GM12874 (cell line): ENCODE measurements around the gene SLC17A2.

ENCODE experiments used
- TF ChIP-seq, protein P1 (sequence below): IDR thresholded peaks from 2 replicates; pipeline ENCODE4 v1.5.1; 2011; ENCODE audit warnings: low read depth, mild to moderate bottlenecking, control low read depth, low read length, moderate library complexity; ENCODE audit not compliant: insufficient read depth

The SLC17A2 gene

DNA sequence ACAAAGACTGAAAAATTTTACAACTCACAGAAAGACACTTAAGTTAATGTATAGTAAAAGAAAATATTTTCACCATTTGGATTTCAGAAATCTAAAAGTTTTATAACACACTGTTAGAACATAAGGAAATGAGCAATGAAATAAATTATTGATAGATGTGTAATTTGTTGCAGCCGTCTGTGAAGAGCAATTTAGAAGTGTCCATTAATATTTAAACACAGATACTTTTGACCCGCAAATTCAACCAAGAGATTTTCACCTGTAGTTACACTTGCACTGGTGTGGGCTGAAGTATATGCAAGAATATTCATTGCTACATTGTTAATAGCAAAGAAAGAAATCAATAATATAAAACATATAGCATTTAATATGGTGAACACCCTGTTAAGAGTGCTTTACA is 41.9 kb downstream of the SLC17A2 start:
- TF ChIP-seq, protein P1, sequence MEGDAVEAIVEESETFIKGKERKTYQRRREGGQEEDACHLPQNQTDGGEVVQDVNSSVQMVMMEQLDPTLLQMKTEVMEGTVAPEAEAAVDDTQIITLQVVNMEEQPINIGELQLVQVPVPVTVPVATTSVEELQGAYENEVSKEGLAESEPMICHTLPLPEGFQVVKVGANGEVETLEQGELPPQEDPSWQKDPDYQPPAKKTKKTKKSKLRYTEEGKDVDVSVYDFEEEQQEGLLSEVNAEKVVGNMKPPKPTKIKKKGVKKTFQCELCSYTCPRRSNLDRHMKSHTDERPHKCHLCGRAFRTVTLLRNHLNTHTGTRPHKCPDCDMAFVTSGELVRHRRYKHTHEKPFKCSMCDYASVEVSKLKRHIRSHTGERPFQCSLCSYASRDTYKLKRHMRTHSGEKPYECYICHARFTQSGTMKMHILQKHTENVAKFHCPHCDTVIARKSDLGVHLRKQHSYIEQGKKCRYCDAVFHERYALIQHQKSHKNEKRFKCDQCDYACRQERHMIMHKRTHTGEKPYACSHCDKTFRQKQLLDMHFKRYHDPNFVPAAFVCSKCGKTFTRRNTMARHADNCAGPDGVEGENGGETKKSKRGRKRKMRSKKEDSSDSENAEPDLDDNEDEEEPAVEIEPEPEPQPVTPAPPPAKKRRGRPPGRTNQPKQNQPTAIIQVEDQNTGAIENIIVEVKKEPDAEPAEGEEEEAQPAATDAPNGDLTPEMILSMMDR: no peak

DNA sequence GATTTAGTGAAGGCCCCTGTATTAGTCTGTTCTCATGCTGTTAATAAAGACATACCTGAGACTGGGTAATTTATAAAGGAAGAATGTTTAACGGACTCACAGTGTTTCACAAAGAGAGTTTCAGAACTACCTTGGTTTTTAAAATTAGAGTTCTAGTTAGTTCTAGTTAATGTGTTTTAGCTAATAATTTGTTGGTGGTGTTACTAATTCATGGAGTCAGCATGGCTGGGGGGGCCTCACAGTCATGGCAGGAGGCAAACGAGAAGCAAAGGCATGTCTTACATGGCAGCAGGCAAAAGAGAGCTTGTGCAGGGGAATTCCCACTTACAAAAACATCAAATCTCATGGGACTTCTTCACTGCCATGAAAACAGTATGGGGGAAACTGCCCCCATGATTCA is 44.4 kb downstream of the SLC17A2 start:
- TF ChIP-seq, protein P1: no peak

DNA sequence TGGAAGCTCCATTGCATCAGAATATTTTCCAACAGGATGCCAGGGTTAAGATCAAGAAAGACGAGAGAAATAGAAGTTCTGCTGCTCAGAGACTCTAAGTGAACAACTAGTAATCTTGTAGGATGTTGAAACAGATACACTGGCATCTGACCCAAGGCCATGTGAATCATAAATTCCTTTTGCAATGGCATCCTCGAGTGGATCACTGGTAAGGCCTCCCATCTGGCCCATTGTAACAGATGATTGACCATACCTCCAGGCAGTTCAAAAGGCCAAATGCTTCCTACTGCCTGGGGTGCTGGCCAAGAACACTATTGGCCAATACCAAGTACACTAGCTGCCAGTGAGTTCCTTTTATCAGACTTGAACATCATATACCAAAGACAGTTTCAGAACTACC is 46.5 kb downstream of the SLC17A2 start:
- TF ChIP-seq, protein P1: no peak

DNA sequence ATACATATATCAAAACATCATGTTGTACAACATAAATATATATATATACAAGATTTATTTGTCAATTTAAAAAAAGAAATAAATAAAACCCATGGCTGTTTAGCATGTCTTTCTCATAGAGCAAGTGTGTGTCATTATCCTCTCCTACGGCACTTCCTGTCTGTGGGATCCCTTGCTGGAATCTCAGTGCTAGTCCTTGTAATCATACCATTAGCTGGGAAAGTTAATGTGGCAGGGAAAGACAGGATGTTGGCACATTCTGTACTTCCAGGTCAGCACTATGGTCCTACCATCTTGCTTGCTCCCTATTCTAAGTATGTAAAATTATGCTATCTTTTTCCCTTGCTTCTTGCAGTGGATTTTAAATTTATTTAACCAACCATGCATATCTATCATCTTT is 47.0 kb downstream of the SLC17A2 start:
- TF ChIP-seq, protein P1: no peak

DNA sequence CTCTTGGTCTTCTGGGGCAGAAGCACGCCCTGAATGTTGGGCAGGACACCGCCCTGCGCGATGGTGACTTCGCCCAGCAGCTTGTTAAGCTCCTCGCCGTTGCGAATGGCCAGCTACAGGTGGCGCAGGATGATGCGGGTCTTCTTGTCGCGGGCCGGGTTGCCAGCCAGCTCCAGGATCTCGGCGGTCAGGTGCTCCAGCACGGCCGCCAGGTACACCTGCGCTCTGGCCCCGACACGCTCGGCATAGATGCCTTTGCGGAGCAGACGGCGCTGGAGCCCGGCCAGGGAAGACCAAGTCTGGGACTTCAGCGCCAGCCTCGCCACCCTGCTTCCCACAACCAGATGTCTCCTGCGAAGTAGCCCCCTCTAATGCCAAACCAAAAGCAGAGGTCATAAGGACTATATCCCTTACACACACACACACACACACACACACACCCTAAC is 48.4 kb downstream of the SLC17A2 start:
- TF ChIP-seq, protein P1: no peak

DNA sequence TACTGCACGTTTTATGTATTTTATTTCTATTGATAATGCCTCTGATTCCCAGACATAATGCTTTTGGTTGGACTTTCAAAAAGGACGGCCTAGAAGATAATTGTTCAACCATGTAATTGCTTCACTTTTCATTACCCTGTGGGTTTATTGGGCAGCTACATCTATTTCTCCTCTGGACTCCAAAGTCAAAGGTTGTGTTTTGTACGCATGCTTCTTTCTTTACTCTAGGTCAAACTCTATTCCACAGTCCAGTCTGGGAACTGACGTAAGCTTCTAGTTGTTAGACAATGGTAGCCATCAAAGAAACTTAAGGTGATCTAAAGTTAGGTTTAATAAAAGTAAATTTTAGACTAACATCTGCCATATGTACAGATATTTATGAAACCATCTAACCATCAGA is 49.9 kb downstream of the SLC17A2 start:
- TF ChIP-seq, protein P1: no peak

DNA sequence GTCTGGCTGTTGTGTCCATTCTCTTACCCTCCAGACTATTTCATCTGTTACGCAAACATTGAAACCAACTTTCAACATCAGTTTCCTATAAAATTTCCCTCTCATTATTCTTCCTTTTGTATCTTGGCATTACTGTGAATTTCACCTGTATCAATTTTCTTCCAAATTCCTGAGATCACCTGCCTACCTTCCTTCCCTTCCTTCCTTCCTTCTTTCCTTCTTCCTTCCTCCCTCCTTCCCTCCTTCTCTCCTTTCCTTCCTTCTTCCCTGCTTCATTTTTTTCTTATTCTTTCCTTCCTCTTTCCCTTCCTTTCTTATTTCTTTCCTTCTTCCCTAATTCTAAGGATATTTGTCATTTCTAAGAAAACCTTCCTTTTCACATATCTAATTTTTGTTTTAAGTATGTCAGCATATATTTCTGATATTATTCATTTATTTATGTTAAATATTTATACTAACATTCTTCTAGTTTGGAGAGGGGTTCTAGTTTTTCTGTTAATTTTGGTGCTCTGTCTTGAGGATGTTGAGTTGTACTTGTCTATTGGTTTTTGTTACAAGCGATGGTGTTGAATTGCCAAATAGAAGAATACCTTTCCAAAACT is 51.7 kb downstream of the SLC17A2 start:
- TF ChIP-seq, protein P1: no peak
